ENCODE data around the gene CEND1.

- TF ChIP-seq CTCF (IDR thresholded peaks at IDR 0.05), result no peak
- TF ChIP-seq POLR2A (IDR thresholded peaks at IDR 0.05), result no peak
Observed at GRCh38 chr11:811446-812245, 21.8 kb upstream of the CEND1 start.

Data from thyroid gland (tissue), 4 donors.